ENCODE data around the gene SLC17A7. TPM values are rescaled to one million over a fixed set of nuclear protein-coding genes. Genes with fewer than 3 reads are reported as not detected.

SLC17A7 gene
- total RNA-seq, 1 donor from 2014 or later, result 0.99 TPM

DNA sequence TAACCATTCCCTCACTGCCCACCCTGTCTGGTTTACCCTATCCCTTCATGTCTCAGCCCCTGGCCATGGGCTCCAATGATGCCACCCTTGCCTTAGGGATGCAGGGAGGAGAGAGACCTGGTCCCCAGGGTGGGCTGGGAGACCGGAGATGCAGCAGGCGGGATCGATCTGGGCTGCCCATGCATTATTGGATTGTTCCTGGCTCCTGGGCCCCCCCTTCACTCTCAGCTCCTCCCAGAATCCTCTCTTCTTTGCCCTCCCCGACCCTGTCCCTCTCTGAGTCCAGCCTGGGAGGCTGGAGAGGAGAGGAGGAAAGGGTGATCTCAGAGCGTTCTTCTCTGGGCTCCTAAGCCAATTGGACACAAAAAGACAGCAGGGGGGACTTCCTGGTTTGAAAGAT, 47.4 kb downstream of the SLC17A7 start:
- H3K27ac ChIP-seq (replicated peaks), result no peak overlapping the region
- no peak for DNase-seq
- no peaks in the 10 kb centered on the region for H3K36me3 ChIP-seq
- H3K4me3 ChIP-seq, result no peak overlapping the region
- H3K4me1 ChIP-seq, result no peaks in the 10 kb centered on the region
- intact Hi-C loops (cut with micrococcal nuclease), result loop anchor here (10.0 kb wide), 1 partner anchor 51 kb away; the partner anchor contains the start of gene SLC17A7
- TF ChIP-seq, protein P1, sequence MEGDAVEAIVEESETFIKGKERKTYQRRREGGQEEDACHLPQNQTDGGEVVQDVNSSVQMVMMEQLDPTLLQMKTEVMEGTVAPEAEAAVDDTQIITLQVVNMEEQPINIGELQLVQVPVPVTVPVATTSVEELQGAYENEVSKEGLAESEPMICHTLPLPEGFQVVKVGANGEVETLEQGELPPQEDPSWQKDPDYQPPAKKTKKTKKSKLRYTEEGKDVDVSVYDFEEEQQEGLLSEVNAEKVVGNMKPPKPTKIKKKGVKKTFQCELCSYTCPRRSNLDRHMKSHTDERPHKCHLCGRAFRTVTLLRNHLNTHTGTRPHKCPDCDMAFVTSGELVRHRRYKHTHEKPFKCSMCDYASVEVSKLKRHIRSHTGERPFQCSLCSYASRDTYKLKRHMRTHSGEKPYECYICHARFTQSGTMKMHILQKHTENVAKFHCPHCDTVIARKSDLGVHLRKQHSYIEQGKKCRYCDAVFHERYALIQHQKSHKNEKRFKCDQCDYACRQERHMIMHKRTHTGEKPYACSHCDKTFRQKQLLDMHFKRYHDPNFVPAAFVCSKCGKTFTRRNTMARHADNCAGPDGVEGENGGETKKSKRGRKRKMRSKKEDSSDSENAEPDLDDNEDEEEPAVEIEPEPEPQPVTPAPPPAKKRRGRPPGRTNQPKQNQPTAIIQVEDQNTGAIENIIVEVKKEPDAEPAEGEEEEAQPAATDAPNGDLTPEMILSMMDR (IDR thresholded peaks at IDR 0.05; ENCODE audit: borderline replicate concordance), result no peak
- peaks cover 85% of the 10 kb centered on the region for H3K27me3 ChIP-seq (ENCODE audit: low read depth)
- H3K9me3 ChIP-seq (replicated peaks), result no peaks in the 10 kb centered on the region

GRCh38 chr19:49391581-49392399, 49.5 kb downstream of the SLC17A7 start:
- no peaks in the 10 kb centered on the region for H3K4me1 ChIP-seq
- TF ChIP-seq, protein P1 (IDR thresholded peaks at IDR 0.05; ENCODE audit: borderline replicate concordance), result peak; percentile 87
- H3K27me3 ChIP-seq (ENCODE audit: low read depth), result peaks cover 86% of the 10 kb centered on the region
- intact Hi-C loops (cut with micrococcal nuclease), result loop anchor here (10.0 kb wide), 1 partner anchor 53 kb away; the partner anchor contains the start of gene SLC17A7
- H3K27ac ChIP-seq (replicated peaks), result no peak overlapping the region
- H3K36me3 ChIP-seq, result no peaks in the 10 kb centered on the region
- peak; percentile 77 for DNase-seq
- H3K4me3 ChIP-seq, result no peak overlapping the region
- H3K9me3 ChIP-seq (replicated peaks), result no peaks in the 10 kb centered on the region

GRCh38 chr19:49390929-49391359, 50.4 kb downstream of the SLC17A7 start:
- DNase-seq, result no peak

GRCh38 chr19:49390131-49390928, 51.0 kb downstream of the SLC17A7 start:
- Histone ChIP-seq H3K9me3 (replicated peaks) (no peaks in the 10 kb centered on the region), H3K4me3 (no peak overlapping the region), H3K4me1 (no peaks in the 10 kb centered on the region), H3K27ac (replicated peaks) (no peak overlapping the region), H3K27me3 (ENCODE audit: low read depth) (peaks cover 79% of the 10 kb centered on the region), H3K36me3 (no peaks in the 10 kb centered on the region)
- intact Hi-C loops (cut with micrococcal nuclease), result loop anchor here (10.0 kb wide), 1 partner anchor 54 kb away; the partner anchor contains the start of gene SLC17A7
- no peak for DNase-seq
- TF ChIP-seq, protein P1 (IDR thresholded peaks at IDR 0.05; ENCODE audit: borderline replicate concordance), result no peak

More at GRCh38 chr19:49390929-49391359, 50.4 kb downstream of the SLC17A7 start:
- no peaks in the 10 kb centered on the region for H3K36me3 ChIP-seq
- TF ChIP-seq, protein P1 (IDR thresholded peaks at IDR 0.05; ENCODE audit: borderline replicate concordance), result no peak
- no peak overlapping the region for H3K4me3 ChIP-seq
- intact Hi-C loops (cut with micrococcal nuclease), result loop anchor here (10.0 kb wide), 1 partner anchor 54 kb away; the partner anchor contains the start of gene SLC17A7
- no peak overlapping the region for H3K27ac ChIP-seq (replicated peaks)
- no peaks in the 10 kb centered on the region for H3K4me1 ChIP-seq
- H3K27me3 ChIP-seq (ENCODE audit: low read depth), result peaks cover 79% of the 10 kb centered on the region
- no peaks in the 10 kb centered on the region for H3K9me3 ChIP-seq (replicated peaks)

- no peak overlapping the region for H3K4me3 ChIP-seq
- TF ChIP-seq, protein P1 (IDR thresholded peaks at IDR 0.05; ENCODE audit: borderline replicate concordance), result no peak
- peaks cover 79% of the 10 kb centered on the region for H3K27me3 ChIP-seq (ENCODE audit: low read depth)
- no peaks in the 10 kb centered on the region for H3K9me3 ChIP-seq (replicated peaks)
- no peak for DNase-seq
- H3K36me3 ChIP-seq, result no peaks in the 10 kb centered on the region
- no peak overlapping the region for H3K27ac ChIP-seq (replicated peaks)
- intact Hi-C loops (cut with micrococcal nuclease), result no loop called here
- no peaks in the 10 kb centered on the region for H3K4me1 ChIP-seq
Measured at GRCh38 chr19:49389406-49389805, 51.9 kb downstream of the SLC17A7 start.

Data from left ventricle myocardium inferior (tissue), 1 donor.